ENCODE measurements around the gene YPEL2. TPM values are rescaled to one million over a fixed set of nuclear protein-coding genes. Genes with fewer than 3 reads are reported as not detected.
"Not testable (repeated sequence)": the region's sequence is repeated elsewhere in the genome, so short reads cannot be mapped to it uniquely, and the experiment has no call there.

YPEL2 gene
- total and polyA plus RNA-seq, 2 of the 13 experiments (the other 11 are each of a cell fraction or from before 2014, with no cell fraction given) = 8.5 to 21.1 TPM

- TF ChIP-seq ARID4A (CRISPR knock-in tag; IDR thresholded peaks at IDR 0.05; ENCODE audit: borderline replicate concordance) (peak; percentile 38; the same call in 1 of the 2 replicates), TFDP2 (CRISPR knock-in tag; IDR thresholded peaks at IDR 0.05) (peak; percentile 47; the same call in 1 of the 2 replicates), FOXJ3 (CRISPR knock-in tag; IDR thresholded peaks at IDR 0.05; ENCODE audit: borderline replicate concordance) (peak; percentile 13; the same call in 1 of the 2 replicates), ZSCAN9 (CRISPR knock-in tag; IDR thresholded peaks at IDR 0.05; ENCODE audit: borderline replicate concordance) (0 out of 2 replicates have a peak, but pooled peaks have one; percentile 30), HNF4A (CRISPR knock-in tag; IDR thresholded peaks at IDR 0.05) (0 out of 2 replicates have a peak, but pooled peaks have one; percentile 25), MYPOP (CRISPR knock-in tag; IDR thresholded peaks at IDR 0.05) (0 out of 2 replicates have a peak, but pooled peaks have one; percentile 61), ERF (CRISPR knock-in tag; IDR thresholded peaks at IDR 0.05) (peak; percentile 57; the same call in 1 of the 2 replicates), ZNF652 (CRISPR knock-in tag; IDR thresholded peaks at IDR 0.05; ENCODE audit: borderline replicate concordance, low read depth) (peak; percentile 88), LCORL (CRISPR knock-in tag; IDR thresholded peaks at IDR 0.05) (peak; percentile 42), YY1 (IDR thresholded peaks at IDR 0.05; ENCODE audit: insufficient read depth, insufficient replicate concordance, low read depth, low read length) (peak; percentile 45), ZNF292 (CRISPR knock-in tag; IDR thresholded peaks at IDR 0.05; ENCODE audit: borderline replicate concordance, low read depth) (peak; percentile 67; the same call in 1 of the 2 replicates), SNAI1 (CRISPR knock-in tag; IDR thresholded peaks at IDR 0.05; ENCODE audit: borderline replicate concordance) (0 out of 2 replicates have a peak, but pooled peaks have one; percentile 44), MTERF4 (CRISPR knock-in tag; IDR thresholded peaks at IDR 0.05) (peak; percentile 46; the same call in 1 of the 2 replicates), SP4 (CRISPR knock-in tag; IDR thresholded peaks at IDR 0.05) (0 out of 2 replicates have a peak, but pooled peaks have one; percentile 31), BCL6 (CRISPR knock-in tag; IDR thresholded peaks at IDR 0.05) (0 out of 2 replicates have a peak, but pooled peaks have one; percentile 4), SALL1 (CRISPR knock-in tag; IDR thresholded peaks at IDR 0.05) (peak; percentile 48), ELF3 (CRISPR knock-in tag; IDR thresholded peaks at IDR 0.05) (0 out of 2 replicates have a peak, but pooled peaks have one; percentile 28), IRF2 (CRISPR knock-in tag; IDR thresholded peaks at IDR 0.05) (peak; percentile 13; the same call in 1 of the 2 replicates), MAX (IDR thresholded peaks at IDR 0.05) (peak; percentile 82), ZNF766 (CRISPR knock-in tag; IDR thresholded peaks at IDR 0.05; ENCODE audit: borderline replicate concordance) (peak; percentile 56; the same call in 1 of the 2 replicates), ZNF264 (CRISPR knock-in tag; IDR thresholded peaks at IDR 0.05) (0 out of 2 replicates have a peak, but pooled peaks have one; percentile 15)
- TF ChIP-seq LCORL (IDR thresholded peaks at IDR 0.05) = not testable (repeated sequence)
Measured at GRCh38 chr17:59290302-59290998, 41.0 kb upstream of the YPEL2 start (continued).
